DMS114 treated with DMSO at 0.1 percent for 48 hours (cell line): ENCODE data around the gene CRISPLD2.

Experiments
- DNase-seq: peaks from one replicate; lab custom pipeline; 2025; ENCODE audit not compliant: unreplicated experiment; lab: John Stamatoyannopoulos, UW

CRISPLD2 gene

GRCh38 chr16:84907051-84907450 is 87.3 kb downstream of the CRISPLD2 start:
- DNase-seq = no peak

GRCh38 chr16:84907575-84907974 is 87.8 kb downstream of the CRISPLD2 start:
- DNase-seq = no peak

GRCh38 chr16:84909476-84910085 is 89.8 kb downstream of the CRISPLD2 start:
- DNase-seq = no peak

GRCh38 chr16:84911486-84912216 is 91.9 kb downstream of the CRISPLD2 start:
- DNase-seq = no peak

- DNase-seq = no peak
Measured at GRCh38 chr16:84913315-84913714, 93.5 kb downstream of the CRISPLD2 start.

- DNase-seq = no peak
Measured at GRCh38 chr16:84914273-84914672, 94.5 kb downstream of the CRISPLD2 start.

- DNase-seq = no peak
Measured at GRCh38 chr16:84916178-84916577, 96.4 kb downstream of the CRISPLD2 start.

- no peak for DNase-seq
Measured at GRCh38 chr16:84916850-84917249, 97.1 kb downstream of the CRISPLD2 start.

- no peak for DNase-seq
Measured at GRCh38 chr16:84917492-84917891, 97.7 kb downstream of the CRISPLD2 start.

GRCh38 chr16:84918006-84918909 is 98.5 kb downstream of the CRISPLD2 start:
- DNase-seq = no peak

- no peak for DNase-seq
Measured at GRCh38 chr16:84919269-84919668, 99.5 kb downstream of the CRISPLD2 start.

GRCh38 chr16:84919708-84920107 is 99.9 kb downstream of the CRISPLD2 start:
- no peak for DNase-seq

- no peak for DNase-seq
Measured at GRCh38 chr16:84920333-84920732, 100.5 kb downstream of the CRISPLD2 start.

GRCh38 chr16:84922351-84923120 is 102.8 kb downstream of the CRISPLD2 start:
- no peak for DNase-seq

- no peak for DNase-seq
Measured at GRCh38 chr16:84924331-84925091, 104.7 kb downstream of the CRISPLD2 start.

- DNase-seq = peak; percentile 19
Measured at GRCh38 chr16:84925092-84925772, 105.4 kb downstream of the CRISPLD2 start.

- no peak for DNase-seq
Measured at GRCh38 chr16:84925773-84926372, 106.1 kb downstream of the CRISPLD2 start.

GRCh38 chr16:84926462-84926861 is 106.7 kb downstream of the CRISPLD2 start:
- DNase-seq = no peak
